Transverse colon (tissue), 4 donors: ENCODE data around the gene CRELD2. TPM values are rescaled to one million over a fixed set of nuclear protein-coding genes. Genes with fewer than 3 reads are reported as not detected.

ENCODE experiments used
- DNase-seq: peaks from one replicate; pipeline ENCODE4 v3.0.0-alpha.2; 2019
- H3K27ac ChIP-seq, 4 donors: fragments of 200-600 bp; sonication (generic); 2 replicates each; pipeline ENCODE4 v1.5.1; 2016 to 2018; ENCODE audit warnings: inconsistent platforms in 4 of 4
- H3K27me3 ChIP-seq: fragments of 200-600 bp; sonication (generic); 2 replicates; pipeline ENCODE4 v1.5.1; 2017; ENCODE audit warnings: inconsistent platforms
- H3K36me3 ChIP-seq, 4 donors: fragments of 200-600 bp; sonication (generic); 2 replicates each; pipeline ENCODE4 v1.5.1; 2017 to 2019; ENCODE audit warnings: inconsistent platforms in 4 of 4
- H3K4me1 ChIP-seq, 4 donors: fragments of 200-600 bp; sonication (generic); 2 replicates each; pipeline ENCODE4 v1.5.1; 2017 to 2020; ENCODE audit warnings: inconsistent platforms in 4 of 4
- H3K4me3 ChIP-seq, 4 donors: fragments of 200-600 bp; sonication (generic); 1 replicate in 1 of 4; 2 replicates in 3 of 4; pipeline versions ENCODE4 v1.5.1 to v1.6.1; 2017 to 2019; ENCODE audit warnings: inconsistent platforms in 4 of 4
- H3K9me3 ChIP-seq, 2 donors: fragments of 200-600 bp; sonication (generic); 2 replicates each; pipeline ENCODE4 v1.5.1; 2017 to 2019; ENCODE audit warnings: inconsistent platforms in 2 of 2
- EP300 ChIP-seq: sonication (generic); formaldehyde crosslinking; IDR thresholded peaks from one replicate; pipeline ENCODE4 v1.6.1; 2017; ENCODE audit warnings: antibody characterized with exemption, low read depth
- POLR2A ChIP-seq: fragments of 450-650 bp; IDR thresholded peaks from one replicate; pipeline ENCODE4 v1.6.1; 2016; ENCODE audit warnings: antibody characterized with exemption, mild to moderate bottlenecking, moderate library complexity
- POLR2AphosphoS5 ChIP-seq, 3 donors: sonication (generic); formaldehyde crosslinking; IDR thresholded peaks; one replicate each; pipeline ENCODE4 v1.6.1; 2016; ENCODE audit warnings: antibody characterized with exemption in 3 of 3
- WGBS, 2 donors: methylation state at CpG; one replicate each; pipeline ENCODE4 v1.1.5; 2018; ENCODE audit warnings: low coverage in 1 of 2; 5-methylcytosine and 5-hydroxymethylcytosine counted together
- in situ Hi-C, 4 donors: fragments of 200-750 bp; cut with MboI; loops; one replicate each; pipeline versions ENCODE4 v1.15.0 to v1.15.1; 2017; ENCODE audit warnings: low sequenced_read_pairs in 3 of 4, low pct_ligation_motif_present in 1 of 4, low pct_unique_long_range_greater_than_20kb in 1 of 4
- intact Hi-C: fragments of 100-400 bp; cut with DNase I; formaldehyde crosslinking; loops from one replicate; pipeline ENCODE4 v1.15.1; 2023; ENCODE audit warnings: low total_unique reads
- total RNA-seq, 4 donors: library from RNA; depleted of rRNA; stranded (reverse); fragments of >200 nt; gene quantifications; one replicate each; pipeline ENCODE4 v1.1.0, GENCODE V29; 2016
- TF ChIP-seq, protein P1 (sequence below), 5 experiments: fragments of 200-600 bp in 3 of 5; fragments of 450-650 bp in 2 of 5; sonication (generic) in 3 of 5; IDR thresholded peaks; 1 replicate in 2 of 5; 2 replicates in 3 of 5; pipeline ENCODE4 v1.5.1; 2016 to 2017; ENCODE audit warnings: antibody characterized with exemption in 5 of 5, inconsistent platforms in 3 of 5, mild to moderate bottlenecking in 2 of 5, moderate library complexity in 1 of 5

The CRELD2 gene
- total RNA-seq, 4 donors from 2014 or later = 31.0 to 37.9 (median 36.4) TPM

DNA sequence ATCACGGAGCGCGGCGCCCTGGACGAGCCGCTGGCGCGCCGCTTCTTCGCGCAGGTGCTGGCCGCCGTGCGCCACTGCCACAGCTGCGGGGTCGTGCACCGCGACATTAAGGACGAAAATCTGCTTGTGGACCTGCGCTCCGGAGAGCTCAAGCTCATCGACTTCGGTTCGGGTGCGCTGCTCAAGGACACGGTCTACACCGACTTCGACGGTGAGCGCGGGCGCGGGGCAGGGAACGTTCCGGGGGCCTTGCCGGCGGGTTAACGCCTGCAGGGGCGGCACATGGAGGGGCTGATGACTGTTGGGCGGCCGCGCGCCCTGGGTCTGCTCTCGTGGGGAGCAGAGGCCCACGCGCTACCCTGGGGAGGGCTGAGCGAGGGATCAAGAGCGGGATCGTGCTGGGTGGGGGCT, 43.2 kb downstream of the CRELD2 start:
- DNase-seq = no peak
- no peaks in the 10 kb centered on the region for H3K27me3 ChIP-seq
- H3K9me3 ChIP-seq = no peaks in the 10 kb centered on the region
- H3K36me3 ChIP-seq = peaks cover 0 to 13% (median 8%) of the 10 kb centered on the region in 4 donors
- TF ChIP-seq, protein P1, sequence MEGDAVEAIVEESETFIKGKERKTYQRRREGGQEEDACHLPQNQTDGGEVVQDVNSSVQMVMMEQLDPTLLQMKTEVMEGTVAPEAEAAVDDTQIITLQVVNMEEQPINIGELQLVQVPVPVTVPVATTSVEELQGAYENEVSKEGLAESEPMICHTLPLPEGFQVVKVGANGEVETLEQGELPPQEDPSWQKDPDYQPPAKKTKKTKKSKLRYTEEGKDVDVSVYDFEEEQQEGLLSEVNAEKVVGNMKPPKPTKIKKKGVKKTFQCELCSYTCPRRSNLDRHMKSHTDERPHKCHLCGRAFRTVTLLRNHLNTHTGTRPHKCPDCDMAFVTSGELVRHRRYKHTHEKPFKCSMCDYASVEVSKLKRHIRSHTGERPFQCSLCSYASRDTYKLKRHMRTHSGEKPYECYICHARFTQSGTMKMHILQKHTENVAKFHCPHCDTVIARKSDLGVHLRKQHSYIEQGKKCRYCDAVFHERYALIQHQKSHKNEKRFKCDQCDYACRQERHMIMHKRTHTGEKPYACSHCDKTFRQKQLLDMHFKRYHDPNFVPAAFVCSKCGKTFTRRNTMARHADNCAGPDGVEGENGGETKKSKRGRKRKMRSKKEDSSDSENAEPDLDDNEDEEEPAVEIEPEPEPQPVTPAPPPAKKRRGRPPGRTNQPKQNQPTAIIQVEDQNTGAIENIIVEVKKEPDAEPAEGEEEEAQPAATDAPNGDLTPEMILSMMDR (IDR thresholded peaks at IDR 0.05) = no peak
- TF ChIP-seq POLR2AphosphoS5 (IDR thresholded peaks at IDR 0.05) (peak in 2 of 3 donors; percentile 35 to 59), POLR2A (peak; percentile 32), EP300 (no peak)
- peaks cover 23 to 52% (median 50%) of the 10 kb centered on the region in 4 donors for H3K4me1 ChIP-seq
- H3K27ac ChIP-seq = peak overlapping the region; percentile 93 to 95 (median 94)
- H3K4me3 ChIP-seq = peak overlapping the region; percentile 86 to 99 (median 94)
- intact Hi-C loops = no loop called here
- 2% methylated on average over 19 of the region's 49 CpGs; no CpG with 5 or more reads in 1 of the 2 donors for WGBS, 2 donors
- in situ Hi-C loops = loop anchor here in 1 of 4 donors (25.0 kb wide), 1 partner anchor 99 kb away; the partner anchor contains the start of gene ZBED4

- DNase-seq = peak; percentile 89
- no peak for TF ChIP-seq EP300
- TF ChIP-seq POLR2AphosphoS5 (IDR thresholded peaks at IDR 0.05) = peak; percentile 63 to 77 (median 65)
- TF ChIP-seq, protein P1 (IDR thresholded peaks at IDR 0.05) = no peak
- TF ChIP-seq POLR2A = peak; percentile 61
- intact Hi-C loops (no loop called here), in situ Hi-C loops (loop anchor here in 1 of 4 donors (25.0 kb wide), 1 partner anchor 100 kb away; the partner anchor contains the start of gene ZBED4)
- Histone ChIP-seq H3K36me3 (peaks cover 0 to 13% (median 8%) of the 10 kb centered on the region in 4 donors), H3K4me3 (peak overlapping the region; percentile 86 to 99 (median 94)), H3K27ac (peak overlapping the region; percentile 93 to 95 (median 94)), H3K9me3 (no peaks in the 10 kb centered on the region), H3K4me1 (peaks cover 29 to 57% (median 55%) of the 10 kb centered on the region in 4 donors), H3K27me3 (no peaks in the 10 kb centered on the region)
- WGBS, 2 donors = 4% methylated on average over 17 of the region's 70 CpGs; no CpG with 5 or more reads in 1 of the 2 donors
Observed at GRCh38 chr22:49962012-49962750, 43.7 kb downstream of the CRELD2 start.

- peak overlapping the region; percentile 93 to 95 (median 94) for H3K27ac ChIP-seq
- no peaks in the 10 kb centered on the region for H3K27me3 ChIP-seq
- H3K36me3 ChIP-seq = peaks cover 0 to 13% (median 8%) of the 10 kb centered on the region in 4 donors
- DNase-seq = peak; percentile 25
- H3K9me3 ChIP-seq = no peaks in the 10 kb centered on the region
- 52 to 86% methylated on average over 4 to 47 of the region's 63 CpGs for WGBS, 2 donors
- peaks cover 30 to 60% (median 57%) of the 10 kb centered on the region in 4 donors for H3K4me1 ChIP-seq
- in situ Hi-C loops (loop anchor here in 1 of 4 donors (25.0 kb wide), 1 partner anchor 101 kb away; the partner anchor contains the start of gene ZBED4), intact Hi-C loops (no loop called here)
- TF ChIP-seq POLR2AphosphoS5 (IDR thresholded peaks at IDR 0.05) = peak in 1 of 3 donors; percentile 5
- TF ChIP-seq EP300 = no peak
- TF ChIP-seq, protein P1 (IDR thresholded peaks at IDR 0.05) = peak in 1 of 5 experiments; percentile 23
- no peak for TF ChIP-seq POLR2A
- peak overlapping the region; percentile 86 to 99 (median 94) for H3K4me3 ChIP-seq
Observed at GRCh38 chr22:49962751-49963646, 44.6 kb downstream of the CRELD2 start.
